GM12865 (cell line): ENCODE measurements around the gene ASB8.

ENCODE experiments used
- DNase-seq: peaks from one replicate; pipeline ENCODE4 v3.0.0; 2010; ENCODE audit warnings: low read depth
- H3K4me3 ChIP-seq: 2 replicates; pipeline ENCODE4 v1.5.1; 2011; ENCODE audit warnings: mild to moderate bottlenecking, low read depth, low read length, control low read depth
- CTCF ChIP-seq: IDR thresholded peaks from 2 replicates; pipeline ENCODE4 v1.5.1; 2011; ENCODE audit warnings: low read length, control low read depth, low read depth, inconsistent platforms; ENCODE audit not compliant: insufficient read depth; ENCODE audit errors: missing control alignments

The ASB8 gene

GRCh38 chr12:48106681-48107613, 50.4 kb downstream of the ASB8 start:
- H3K4me3 ChIP-seq, result peak overlapping the region; percentile 71
- TF ChIP-seq CTCF, result no peak
- DNase-seq, result peak; percentile 51

- peak; percentile 96 for DNase-seq
- peak within 1 kb of the TSS; percentile 71 for H3K4me3 ChIP-seq
- TF ChIP-seq CTCF, result peak; percentile 11
These were observed 51.2 kb downstream of the ASB8 start, which contains the start of gene SENP1 for GRCh38 chr12:48105867-48106680. Gene SENP1 (minus strand): TSS chr12:48106079. CDS start chr12:48101472, 4,607 bp downstream.

GRCh38 chr12:48105321-48105866, 51.9 kb downstream of the ASB8 start:
- H3K4me3 ChIP-seq, result peak overlapping the region; percentile 71
- TF ChIP-seq CTCF, result no peak
- peak; percentile 74 for DNase-seq

GRCh38 chr12:48104531-48104930, 52.8 kb downstream of the ASB8 start:
- DNase-seq, result no peak
- H3K4me3 ChIP-seq, result peak overlapping the region; percentile 71
- TF ChIP-seq CTCF, result no peak
